ENCODE results near the gene CREM. TPM values are rescaled to one million over a fixed set of nuclear protein-coding genes. Genes with fewer than 3 reads are reported as not detected.

Gene CREM
- total and polyA plus RNA-seq, 4 donors, result 26.8 to 44.7 (median 38.3) TPM

DNA sequence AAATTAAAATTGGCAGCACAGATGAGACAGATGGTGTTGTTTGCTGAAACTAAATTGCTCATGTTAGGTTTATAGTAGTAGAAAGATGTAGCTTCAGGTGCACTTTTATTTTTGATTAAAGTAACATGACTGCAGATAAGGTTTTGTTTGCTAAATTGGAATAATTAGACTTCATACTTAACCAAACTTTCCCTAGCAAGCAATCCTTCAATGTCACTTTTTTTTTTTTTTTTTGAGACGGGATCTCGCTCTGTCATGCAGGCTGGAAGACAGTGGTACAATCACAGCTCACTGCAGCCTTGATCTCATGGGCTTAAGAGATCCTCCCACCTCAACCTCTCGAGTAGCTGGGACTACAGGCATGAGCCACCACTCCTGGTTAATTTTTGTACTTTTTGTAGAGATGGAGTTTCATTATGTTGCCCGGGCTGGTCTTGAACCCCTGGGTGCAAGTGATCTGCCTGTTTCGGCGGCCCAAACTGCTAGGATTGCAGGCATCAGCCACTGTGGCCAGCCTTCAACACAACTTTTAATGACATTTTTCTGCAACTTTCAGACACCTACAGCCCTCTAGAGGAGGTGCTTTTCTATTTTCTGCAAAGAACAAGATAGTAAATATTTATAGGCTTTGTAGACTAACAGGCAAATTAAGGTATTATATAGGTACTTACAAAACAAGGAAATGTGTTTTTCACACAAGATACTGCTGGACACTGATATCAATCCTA lies 124.9 kb downstream of the CREM start:
- no peak overlapping the region for H3K27ac ChIP-seq (ENCODE audit: low read depth in 1 of 2, low read length in 1 of 2)
- ATAC-seq (ENCODE audit: insufficient read depth, low FRiP score), result no peak
- no peak for DNase-seq
- WGBS, 2 donors, result 88 to 89% methylated on average over 6 of the region's 6 CpGs
- TF ChIP-seq CTCF (IDR thresholded peaks at IDR 0.05; ENCODE audit: control extremely low read depth, extremely low read depth), result no peak
- no peaks in the 10 kb centered on the region for H3K9me3 ChIP-seq (ENCODE audit: control insufficient read depth in 4 of 4, insufficient read depth in 3 of 4, low read length in 3 of 4)
- H3K4me1 ChIP-seq (ENCODE audit: control insufficient read depth in 5 of 5, insufficient read depth in 5 of 5, low read length in 5 of 5), result no peaks in the 10 kb centered on the region
- no peak overlapping the region for H3K9ac ChIP-seq (ENCODE audit: insufficient read depth in 1 of 2, low read length in 2 of 2)
- H3K36me3 ChIP-seq (ENCODE audit: control insufficient read depth in 4 of 4, insufficient read depth in 4 of 4, low read length in 4 of 4), result no peaks in the 10 kb centered on the region
- H3K27me3 ChIP-seq (ENCODE audit: control insufficient read depth in 3 of 3, insufficient read depth in 3 of 3, low read length in 2 of 3), result no peaks in the 10 kb centered on the region
- no peak overlapping the region for H3K4me3 ChIP-seq

GRCh38 chr10:35257057-35257983 lies 130.7 kb downstream of the CREM start:
- H3K36me3 ChIP-seq (ENCODE audit: control insufficient read depth in 4 of 4, insufficient read depth in 4 of 4, low read length in 4 of 4), result no peaks in the 10 kb centered on the region
- no peak overlapping the region for H3K4me3 ChIP-seq
- WGBS, 2 donors, result 93 to 95% methylated on average over 3 of the region's 3 CpGs
- no peaks in the 10 kb centered on the region for H3K4me1 ChIP-seq (ENCODE audit: control insufficient read depth in 5 of 5, insufficient read depth in 5 of 5, low read length in 5 of 5)
- no peaks in the 10 kb centered on the region for H3K9me3 ChIP-seq (ENCODE audit: control insufficient read depth in 4 of 4, insufficient read depth in 3 of 4, low read length in 3 of 4)
- H3K27ac ChIP-seq (ENCODE audit: low read depth in 1 of 2, low read length in 1 of 2), result no peak overlapping the region
- TF ChIP-seq CTCF (IDR thresholded peaks at IDR 0.05; ENCODE audit: control extremely low read depth, extremely low read depth), result no peak
- H3K9ac ChIP-seq (ENCODE audit: insufficient read depth in 1 of 2, low read length in 2 of 2), result no peak overlapping the region
- no peak for DNase-seq
- ATAC-seq (ENCODE audit: insufficient read depth, low FRiP score), result no peak
- no peaks in the 10 kb centered on the region for H3K27me3 ChIP-seq (ENCODE audit: control insufficient read depth in 3 of 3, insufficient read depth in 3 of 3, low read length in 2 of 3)

- H3K4me3 ChIP-seq, result no peak overlapping the region
- no peak overlapping the region for H3K27ac ChIP-seq (ENCODE audit: low read depth in 1 of 2, low read length in 1 of 2)
- no peaks in the 10 kb centered on the region for H3K9me3 ChIP-seq (ENCODE audit: control insufficient read depth in 4 of 4, insufficient read depth in 3 of 4, low read length in 3 of 4)
- H3K36me3 ChIP-seq (ENCODE audit: control insufficient read depth in 4 of 4, insufficient read depth in 4 of 4, low read length in 4 of 4), result no peaks in the 10 kb centered on the region
- H3K9ac ChIP-seq (ENCODE audit: insufficient read depth in 1 of 2, low read length in 2 of 2), result no peak overlapping the region
- TF ChIP-seq CTCF (IDR thresholded peaks at IDR 0.05; ENCODE audit: control extremely low read depth, extremely low read depth), result no peak
- H3K4me1 ChIP-seq (ENCODE audit: control insufficient read depth in 5 of 5, insufficient read depth in 5 of 5, low read length in 5 of 5), result no peaks in the 10 kb centered on the region
- DNase-seq (no peak), ATAC-seq (ENCODE audit: insufficient read depth, low FRiP score) (no peak)
- H3K27me3 ChIP-seq (ENCODE audit: control insufficient read depth in 3 of 3, insufficient read depth in 3 of 3, low read length in 2 of 3), result no peaks in the 10 kb centered on the region
- WGBS, 2 donors, result 64 to 82% methylated on average over 3 of the region's 3 CpGs
These were observed 133.2 kb downstream of the CREM start for GRCh38 chr10:35259769-35260397.
